Measurements from ENCODE around the gene MTUS2. TPM values are rescaled to one million over a fixed set of nuclear protein-coding genes. Genes with fewer than 3 reads are reported as not detected.

The MTUS2 gene
- total and polyA plus RNA-seq, 10 of the 15 experiments (the other 5 are each of a cell fraction or from before 2014, with no cell fraction given): under 0.01 to 0.05 (median 0.02) TPM; not detected in 6

- H3K9ac ChIP-seq (ENCODE audit: control insufficient read depth, insufficient read depth, low read length): peak overlapping the region; percentile 63
- SMC1A ChIA-PET (ENCODE audit: uncharacterized antibody, unreplicated experiment): interaction anchor here (0.7 kb wide), 1 partner anchor 237 kb away, joined by 3 read pairs; no protein-coding TSS in a partner anchor
- peak overlapping the region; percentile 29; the same call in 1 of the 2 replicates for H3K4me3 ChIP-seq
- H3K36me3 ChIP-seq (ENCODE audit: control insufficient read depth in 2 of 2, insufficient read depth in 2 of 2, low read length in 1 of 2): no peaks in the 10 kb centered on the region
- no peaks in the 10 kb centered on the region for H3K27me3 ChIP-seq (replicated peaks in 1 of 2; ENCODE audit: control insufficient read depth in 2 of 2, insufficient read depth in 2 of 2, low read length in 1 of 2)
- peaks cover 18% of the 10 kb centered on the region for H3K4me1 ChIP-seq (ENCODE audit: control insufficient read depth, insufficient read depth, low read length)
- RAD21 ChIA-PET (ENCODE audit: unreplicated experiment): no interaction called here
- WGBS (ENCODE audit: insufficient coverage, insufficient replicate concordance, low lambda C conversion rate, missing lambda C conversion rate): 2% methylated on average over 5 of the region's 5 CpGs
- no peaks in the 10 kb centered on the region for H3K79me2 ChIP-seq (ENCODE audit: control insufficient read depth, insufficient read depth, low read length)
- POLR2A ChIA-PET: no interaction called here
- no peaks in the 10 kb centered on the region for H3K9me3 ChIP-seq (replicated peaks; ENCODE audit: control insufficient read depth, insufficient read depth, low read length)
- H2AFZ ChIP-seq (ENCODE audit: control insufficient read depth, low read depth, low read length): peak overlapping the region; percentile 64
- H3K4me2 ChIP-seq (ENCODE audit: control insufficient read depth, insufficient read depth): peak overlapping the region; percentile 74
- in situ Hi-C loops (cut with MboI) (no loop called here), intact Hi-C loops (cut with micrococcal nuclease; ENCODE audit: unreplicated experiment) (no loop called here)
- ATAC-seq (peak; percentile 59), DNase-seq (ENCODE audit: low read depth, low spot score) (no peak), FAIRE-seq (no peak)
- CTCF ChIA-PET: no interaction called here
- no peaks in the 10 kb centered on the region for H4K20me1 ChIP-seq (ENCODE audit: control insufficient read depth, insufficient read depth)
- no TSS peak for BruUV-seq (replicated peaks)
- H3K27ac ChIP-seq (ENCODE audit: control insufficient read depth, insufficient read depth): peak overlapping the region; percentile 85
- TF ChIP-seq MXI1 (IDR thresholded peaks at IDR 0.05; ENCODE audit: low read depth, low read length) (no peak), FOXK2 (IDR thresholded peaks at IDR 0.05) (no peak), RUNX3 (IDR thresholded peaks at IDR 0.05; ENCODE audit: low read length) (peak; percentile 80), NR2C2 (IDR thresholded peaks at IDR 0.05; ENCODE audit: borderline replicate concordance, control insufficient read depth, insufficient read length, low read depth) (no peak), PAX8 (IDR thresholded peaks at IDR 0.05) (no peak), JUNB (IDR thresholded peaks at IDR 0.05) (peak; percentile 81), BMI1 (IDR thresholded peaks at IDR 0.05; ENCODE audit: borderline replicate concordance) (no peak), HSF1 (IDR thresholded peaks at IDR 0.05; ENCODE audit: low read depth, low read length) (no peak), REST (IDR thresholded peaks at IDR 0.05; ENCODE audit: low read depth, low read length) (no peak), EED (IDR thresholded peaks at IDR 0.05; ENCODE audit: low read depth) (no peak), BCL11A (IDR thresholded peaks at IDR 0.05; ENCODE audit: low read depth, low read length) (peak; percentile 50; the same call in 1 of the 2 replicates), NKRF (conservative IDR thresholded peaks at IDR 0.05) (no peak), WRNIP1 (IDR thresholded peaks at IDR 0.05; ENCODE audit: borderline replicate concordance, low read depth, low read length) (no peak), MTA3 (IDR thresholded peaks at IDR 0.05; ENCODE audit: borderline replicate concordance, low read length) (peak; percentile 37; the same call in 1 of the 2 replicates), FOXM1 (IDR thresholded peaks at IDR 0.05; ENCODE audit: low read depth, low read length) (peak; percentile 74), SRF (IDR thresholded peaks at IDR 0.05; ENCODE audit: low read depth in 2 of 2, low read length in 2 of 2) (no peak), NFIC (IDR thresholded peaks at IDR 0.05; ENCODE audit: low read depth, low read length) (peak; percentile 83), NFXL1 (IDR thresholded peaks at IDR 0.05; ENCODE audit: borderline replicate concordance) (no peak)
Observed at GRCh38 chr13:29125191-29125933, 305.2 kb downstream of the MTUS2 start.
